HG02759 (cell line): ENCODE results near the gene CWC27.
"Not testable (repeated sequence)": the region's sequence is repeated elsewhere in the genome, so short reads cannot be mapped to it uniquely, and the experiment has no call there.

Experiments used
- ATAC-seq: cut with Tn5 transposase; IDR thresholded peaks from one replicate; pipeline ENCODE4 v1.9.1; 2021; ENCODE audit warnings: mild to moderate bottlenecking, moderate library complexity; ENCODE audit not compliant: unreplicated experiment

The CWC27 gene

DNA sequence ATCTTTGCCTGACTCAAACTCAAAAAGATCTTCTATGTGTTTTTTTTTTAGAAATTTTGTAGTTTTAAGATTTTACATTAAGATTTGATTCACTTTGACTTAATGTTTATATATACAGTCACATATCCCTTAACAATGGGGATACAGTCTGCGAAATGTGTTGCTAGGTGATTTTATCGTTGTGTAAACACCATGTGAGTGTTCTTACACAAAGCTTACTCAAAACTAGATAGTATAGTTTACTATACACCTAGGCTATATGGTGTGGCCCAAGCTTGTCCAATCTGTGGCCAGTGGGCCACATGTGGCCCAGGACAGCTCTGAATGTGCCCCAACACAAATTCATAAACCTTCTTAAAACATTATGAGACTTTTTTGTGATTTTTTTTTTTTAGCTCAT lies 131.9 kb downstream of the CWC27 start:
- no peak for ATAC-seq

DNA sequence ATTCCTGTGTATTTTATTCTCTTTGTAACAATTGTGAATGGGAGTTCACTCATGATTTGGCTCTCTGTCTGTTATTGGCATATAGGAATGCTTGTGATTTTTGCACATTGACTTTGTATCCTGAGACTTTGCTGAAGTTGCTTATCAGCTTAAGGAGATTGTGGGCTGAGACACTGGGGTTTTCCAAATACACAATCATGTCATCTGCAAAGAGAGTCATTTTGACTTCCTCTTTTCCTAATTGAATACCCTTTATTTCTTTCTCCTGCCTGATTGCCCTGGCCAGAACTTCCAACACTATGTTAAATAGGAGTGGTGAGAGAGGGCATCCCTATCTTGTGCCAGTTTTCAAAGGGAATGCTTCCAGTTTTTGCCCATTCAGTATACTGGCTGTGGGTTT lies 138.7 kb downstream of the CWC27 start:
- not testable (repeated sequence) for ATAC-seq

DNA sequence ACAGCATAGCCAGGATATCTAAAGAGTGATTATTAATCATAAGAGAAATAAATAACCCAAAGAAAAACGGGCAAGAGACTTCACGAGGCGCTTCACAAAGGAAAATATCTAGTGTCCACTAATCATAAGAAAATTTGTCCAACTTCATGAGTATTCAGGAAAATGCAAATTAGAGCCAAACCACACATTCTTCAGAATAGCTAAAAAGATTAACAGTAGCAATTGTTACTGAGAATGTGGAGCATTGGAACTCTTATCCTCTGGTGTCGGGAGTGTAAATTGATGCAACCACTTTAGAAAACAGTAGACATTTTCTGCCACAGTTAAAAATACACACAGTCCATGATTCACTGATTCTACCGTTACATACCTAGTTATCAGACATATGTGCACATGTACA lies 145.7 kb downstream of the CWC27 start:
- ATAC-seq, result no peak

DNA sequence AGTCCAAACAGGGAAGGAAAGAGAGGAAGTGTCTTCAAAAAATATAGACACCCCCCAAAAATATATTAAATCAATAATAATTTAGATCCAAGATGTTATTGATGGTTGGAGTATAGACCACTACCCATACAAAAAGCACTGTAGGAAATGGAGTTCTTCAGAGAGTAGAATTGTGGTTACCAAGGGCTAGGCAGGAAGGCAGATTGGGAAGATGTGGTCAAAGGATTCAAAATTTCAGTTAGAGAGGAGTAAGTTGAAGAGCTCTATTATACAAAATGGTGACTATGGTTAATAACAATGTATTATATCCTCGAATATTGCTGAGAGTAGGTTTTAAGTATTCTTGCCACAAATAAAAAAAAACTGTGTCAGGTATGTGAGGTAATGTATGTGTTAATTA lies 149.4 kb downstream of the CWC27 start:
- ATAC-seq, result no peak

DNA sequence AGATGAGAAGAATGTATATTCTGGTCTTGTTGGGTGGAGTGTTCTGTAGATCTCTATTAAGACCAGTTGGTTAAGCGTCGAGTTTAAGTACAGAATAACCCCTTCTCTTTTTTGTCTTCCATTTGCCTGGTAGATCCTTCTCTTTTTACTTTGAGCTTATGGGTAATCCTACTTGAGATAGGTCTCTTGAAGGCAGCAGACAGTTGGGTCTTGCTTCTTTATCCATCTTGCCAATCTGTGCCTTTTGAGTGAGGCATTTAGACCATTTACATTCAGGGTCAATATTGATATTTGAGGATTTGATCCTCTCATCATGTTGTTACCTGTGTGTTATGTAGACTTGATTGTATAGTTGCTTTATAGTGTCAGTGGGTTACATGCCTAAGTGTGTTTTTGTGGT lies 152.7 kb downstream of the CWC27 start:
- ATAC-seq, result no peak

DNA sequence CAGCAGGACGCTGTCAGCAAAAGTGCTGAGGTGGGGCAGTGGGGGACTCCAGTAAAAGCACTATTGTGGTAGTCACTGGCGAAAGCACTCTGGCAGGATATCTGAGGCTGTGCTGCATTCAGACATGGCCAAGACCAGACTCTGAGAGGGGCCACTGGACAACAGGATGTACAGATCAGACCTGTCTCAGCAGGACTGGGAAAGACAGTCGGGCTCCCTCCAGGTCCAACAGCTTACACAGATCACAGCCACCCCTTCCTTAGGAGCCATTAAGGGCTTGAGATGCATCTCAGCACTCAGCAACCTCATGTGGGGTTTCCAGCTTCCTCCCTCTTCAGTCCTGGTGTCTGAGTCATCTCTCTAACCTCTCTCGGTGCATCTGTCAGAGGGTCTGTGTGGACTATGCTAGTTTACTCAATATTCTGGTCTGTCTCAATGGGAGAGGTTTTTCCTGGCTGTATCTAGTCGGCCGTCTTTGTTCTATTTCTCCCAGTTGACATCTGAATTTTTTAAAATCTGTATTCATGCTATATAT lies 154.5 kb downstream of the CWC27 start:
- ATAC-seq, result no peak

DNA sequence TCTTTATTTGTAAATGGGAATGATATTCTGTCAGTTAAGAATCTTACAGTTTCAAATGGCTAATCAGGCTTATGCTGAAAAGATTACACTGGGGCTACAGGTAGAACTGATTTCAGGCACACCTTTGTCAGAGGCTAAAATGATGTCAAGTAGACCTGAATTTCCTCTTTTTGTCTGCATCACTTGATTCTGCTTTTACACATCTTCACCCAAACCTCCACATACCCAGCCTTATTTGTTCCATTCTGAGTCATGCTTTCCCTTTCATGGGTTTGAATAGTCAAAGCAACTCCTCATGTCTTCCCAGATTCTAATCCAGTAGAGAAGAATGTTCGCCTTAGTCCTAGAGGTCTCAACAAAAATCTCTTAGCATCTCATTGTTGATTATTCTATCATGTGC lies 156.4 kb downstream of the CWC27 start:
- ATAC-seq, result no peak

DNA sequence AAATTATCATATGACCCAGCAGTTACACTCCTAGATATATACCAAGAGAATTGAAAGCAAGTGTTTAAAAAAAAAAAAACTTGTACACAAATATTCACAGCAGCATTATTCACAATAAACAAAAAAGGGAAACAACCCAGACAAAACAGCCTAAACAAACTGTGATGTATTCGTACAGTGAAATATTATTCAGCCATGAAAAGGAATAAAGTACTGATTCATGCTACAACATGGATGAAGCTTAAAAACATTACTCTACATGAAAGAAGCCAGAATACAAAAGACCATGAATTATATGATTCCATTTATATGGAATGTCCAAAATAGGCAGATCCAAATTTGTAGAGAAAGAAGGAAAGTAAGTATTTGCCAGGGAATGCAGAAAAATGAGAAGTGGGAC lies 161.1 kb downstream of the CWC27 start:
- ATAC-seq, result no peak

DNA sequence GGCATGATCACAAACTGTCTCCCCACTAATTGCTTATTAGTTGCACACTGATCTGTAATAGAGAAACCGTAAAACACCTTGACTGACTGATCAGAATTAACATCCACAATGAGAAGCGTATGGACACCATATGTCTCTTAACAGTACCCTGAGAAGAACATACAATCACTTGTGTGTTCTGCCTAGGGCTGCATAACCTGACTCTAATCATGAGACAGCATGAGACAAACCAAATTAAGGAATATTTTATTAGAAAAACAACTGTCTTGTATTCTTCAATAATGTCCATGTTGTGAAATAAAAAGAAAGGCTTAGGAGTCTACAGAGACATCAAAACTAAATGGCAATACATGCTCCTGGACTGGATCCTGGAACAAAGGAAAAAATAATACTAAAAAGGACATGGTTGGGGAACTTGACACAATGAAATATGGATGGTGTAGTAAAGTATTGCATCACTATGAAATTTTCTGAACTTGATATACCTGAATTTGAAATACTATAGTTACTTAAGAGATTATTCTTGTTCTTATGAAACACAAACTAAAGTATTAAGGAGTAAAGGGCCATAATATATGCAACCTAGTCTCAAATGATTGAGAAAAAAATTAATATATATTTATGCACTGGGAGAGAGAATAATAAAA lies 162.1 kb downstream of the CWC27 start:
- ATAC-seq, result no peak

DNA sequence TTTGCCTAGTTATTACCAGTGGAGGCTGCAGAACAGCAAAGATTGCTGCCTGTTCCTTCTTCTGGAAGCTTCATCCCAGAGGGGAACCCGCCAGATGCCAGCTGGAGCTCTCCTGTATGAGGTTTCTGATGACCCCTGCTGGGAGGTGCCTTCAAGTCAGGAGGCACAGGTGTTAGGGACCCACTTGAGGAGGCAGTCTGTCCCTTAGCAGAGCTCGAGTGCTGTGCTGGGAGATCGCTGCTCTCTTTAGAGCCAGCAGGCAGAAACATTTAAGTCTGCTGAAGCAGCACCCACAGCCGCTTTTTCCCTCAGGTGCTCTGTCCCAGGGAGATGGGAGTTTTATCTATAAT lies 170.7 kb downstream of the CWC27 start:
- ATAC-seq, result not testable (repeated sequence)

DNA sequence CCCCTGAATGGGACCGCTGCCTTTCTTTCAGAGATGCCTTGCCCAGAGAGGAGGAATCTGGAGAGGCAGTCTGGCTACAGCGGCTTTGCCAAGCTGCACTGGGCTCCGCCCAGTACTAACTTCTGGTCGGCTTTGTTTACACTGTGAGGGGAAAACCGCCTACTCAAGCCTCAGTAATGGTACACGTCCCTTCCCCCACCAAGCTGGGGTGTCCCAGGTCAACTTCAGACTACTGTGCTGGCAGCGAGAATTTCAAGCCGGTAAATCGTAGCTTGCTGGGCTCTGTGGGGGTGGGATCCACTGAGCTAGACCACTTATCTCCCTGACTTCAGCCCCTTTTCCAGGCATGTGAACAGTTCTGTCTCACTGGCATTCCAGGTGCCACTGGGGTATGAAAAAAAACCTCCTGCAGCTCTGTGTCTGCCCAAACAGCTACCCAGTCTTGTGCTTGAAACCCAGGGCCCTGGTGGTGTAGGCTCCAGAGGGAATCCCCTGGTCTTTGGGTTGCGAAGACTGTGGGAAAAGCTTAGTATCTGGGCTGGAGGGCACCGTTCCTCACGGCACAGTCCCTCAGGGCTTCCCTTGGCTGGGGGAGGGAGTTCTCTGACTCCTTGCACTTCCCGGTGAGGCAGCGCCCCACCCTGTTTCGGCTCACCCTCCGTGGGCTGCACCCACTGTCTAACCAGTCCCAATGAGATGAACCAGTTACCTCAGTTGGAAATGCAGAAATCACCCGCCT lies 171.2 kb downstream of the CWC27 start:
- ATAC-seq, result no peak

DNA sequence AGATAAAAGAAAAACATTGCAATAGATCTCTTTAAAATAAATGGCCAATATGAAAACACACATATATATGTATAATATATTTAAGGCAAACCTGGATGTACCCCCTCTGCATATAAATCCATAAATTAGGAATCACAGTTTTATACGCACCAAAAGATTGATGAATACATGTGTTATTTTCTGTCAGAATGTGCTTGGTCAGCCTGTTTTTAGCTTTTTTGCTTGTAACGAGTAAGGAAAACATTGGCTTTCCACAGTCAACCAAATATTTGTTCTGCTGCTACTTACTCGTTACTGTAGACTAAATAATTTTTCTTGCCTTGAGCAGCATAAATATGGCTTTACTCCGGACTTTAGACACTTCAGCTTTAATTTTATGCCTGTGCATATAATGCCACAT lies 173.7 kb downstream of the CWC27 start:
- ATAC-seq, result no peak

DNA sequence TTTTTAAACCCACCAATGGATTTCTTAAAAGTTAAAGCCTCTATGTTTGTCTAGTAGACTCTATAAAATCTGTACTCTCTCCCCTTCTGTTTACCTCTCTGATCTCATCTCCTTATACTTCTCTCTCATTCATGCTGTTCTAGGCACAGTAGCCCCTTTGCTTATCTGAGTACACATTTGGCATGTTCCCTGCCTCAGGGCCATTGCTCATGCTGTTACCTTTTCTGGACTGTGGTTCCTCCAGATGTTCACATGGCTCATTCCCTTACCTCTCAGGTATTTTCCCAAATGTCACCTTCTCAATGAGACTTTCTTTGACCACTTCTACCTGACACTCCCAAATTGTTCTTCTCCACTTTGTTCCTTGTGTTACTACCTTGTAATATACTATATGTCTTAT lies 176.1 kb downstream of the CWC27 start:
- ATAC-seq, result no peak

DNA sequence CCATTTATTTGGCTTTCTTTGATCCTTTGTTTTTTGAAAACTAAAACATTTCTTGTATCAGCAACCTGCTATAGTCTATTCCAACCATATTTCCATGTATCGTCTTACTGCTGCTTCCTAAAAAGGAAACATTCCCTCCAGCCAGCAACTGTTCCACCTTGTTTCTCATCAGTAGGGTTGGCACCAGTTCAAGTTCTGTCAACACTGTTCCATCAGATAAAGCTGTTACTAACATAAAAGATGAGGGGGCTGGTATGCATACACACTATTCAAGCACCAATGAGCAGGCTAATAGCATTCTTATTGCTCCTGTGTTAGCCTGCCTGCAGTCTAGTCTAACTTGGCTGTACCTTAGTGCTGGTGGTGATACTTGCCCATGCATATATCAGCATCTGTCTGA lies 178.3 kb downstream of the CWC27 start:
- ATAC-seq, result no peak

DNA sequence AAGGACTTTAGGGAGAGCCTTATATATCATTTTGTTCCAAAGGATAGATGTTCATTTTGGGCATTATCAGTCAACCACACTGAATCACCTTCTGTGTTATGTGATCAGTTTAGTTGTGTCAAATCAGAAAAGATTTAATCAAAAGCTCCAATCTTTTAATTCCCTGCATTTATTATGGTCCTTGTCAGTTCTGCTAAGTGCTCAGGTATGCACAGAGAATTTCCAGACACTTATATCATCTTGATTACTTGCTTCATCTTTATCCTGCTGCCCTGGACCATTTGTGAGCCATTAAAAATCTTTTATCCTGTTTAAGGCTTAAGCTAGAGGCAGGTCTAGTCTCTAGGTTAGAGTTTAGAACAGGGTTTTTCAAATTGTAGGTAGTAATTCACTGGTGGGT lies 179.1 kb downstream of the CWC27 start:
- ATAC-seq, result no peak

DNA sequence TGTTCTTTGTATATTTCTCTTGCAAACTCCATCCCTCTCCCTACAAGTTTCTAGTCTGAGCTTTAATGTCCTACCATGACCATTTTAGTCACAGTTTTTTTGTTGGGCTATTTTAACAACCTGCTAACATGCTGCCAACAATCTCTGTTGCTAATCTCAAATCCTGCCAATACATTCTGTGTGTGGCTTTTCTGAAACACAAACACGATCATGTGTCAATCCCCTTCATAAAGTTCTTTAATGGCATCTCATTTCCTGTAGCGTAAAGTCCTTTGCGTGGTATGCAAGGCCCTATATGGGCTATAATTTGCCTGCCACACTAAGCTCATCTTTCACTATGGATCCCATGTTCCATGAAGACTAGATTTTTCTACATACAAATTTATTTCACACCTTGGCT lies 180.6 kb downstream of the CWC27 start:
- ATAC-seq, result no peak

DNA sequence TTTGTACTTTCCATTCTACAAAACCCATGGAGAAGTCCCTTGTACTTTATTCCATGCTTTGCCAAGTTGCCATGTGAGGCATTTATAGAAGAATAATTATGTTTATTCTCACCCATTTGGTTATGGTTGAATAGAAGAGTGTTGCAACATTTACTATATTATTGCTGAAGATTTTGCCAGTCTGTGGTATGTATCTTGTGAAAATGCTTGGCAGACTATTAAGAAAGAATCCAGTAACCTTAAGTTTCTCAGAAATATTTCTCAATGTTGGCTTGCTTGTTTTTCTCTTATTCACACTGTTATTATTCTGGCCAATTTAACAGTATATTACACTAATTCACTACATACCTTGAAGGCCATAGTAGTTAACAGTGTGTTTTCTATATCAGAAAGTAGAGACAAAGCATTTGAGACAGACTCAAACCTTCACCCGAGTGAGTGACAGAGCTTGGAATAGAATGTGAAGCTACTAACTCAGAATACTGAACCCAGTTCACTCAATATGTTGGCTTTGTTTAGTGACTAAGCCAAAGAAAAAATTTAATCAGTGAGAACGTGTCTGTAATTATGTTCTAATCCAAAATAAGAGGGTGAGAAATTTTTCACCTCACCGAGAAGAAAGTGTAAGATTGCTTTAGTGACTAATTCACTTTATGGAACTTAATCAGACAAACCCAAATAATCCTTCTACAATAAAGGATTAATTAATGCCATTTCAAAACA lies 184.4 kb downstream of the CWC27 start:
- ATAC-seq, result no peak

DNA sequence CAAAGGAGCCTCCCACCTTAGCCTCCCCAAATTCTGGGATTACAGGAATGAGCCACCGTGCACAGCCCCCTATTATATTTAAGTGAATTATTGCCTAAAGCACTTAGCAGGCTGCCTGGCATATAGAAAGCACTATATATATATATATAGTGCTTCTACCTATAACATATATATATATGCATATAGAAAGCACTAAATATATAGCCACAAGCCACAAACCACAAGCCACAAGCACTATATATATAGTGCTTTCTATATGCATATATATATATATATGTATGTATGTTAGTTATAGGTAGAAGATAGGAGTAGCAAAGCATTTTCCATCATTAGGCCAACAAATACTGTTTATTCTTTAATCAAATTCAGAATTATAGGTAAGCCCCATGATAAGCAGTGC lies 185.8 kb downstream of the CWC27 start:
- no peak for ATAC-seq

DNA sequence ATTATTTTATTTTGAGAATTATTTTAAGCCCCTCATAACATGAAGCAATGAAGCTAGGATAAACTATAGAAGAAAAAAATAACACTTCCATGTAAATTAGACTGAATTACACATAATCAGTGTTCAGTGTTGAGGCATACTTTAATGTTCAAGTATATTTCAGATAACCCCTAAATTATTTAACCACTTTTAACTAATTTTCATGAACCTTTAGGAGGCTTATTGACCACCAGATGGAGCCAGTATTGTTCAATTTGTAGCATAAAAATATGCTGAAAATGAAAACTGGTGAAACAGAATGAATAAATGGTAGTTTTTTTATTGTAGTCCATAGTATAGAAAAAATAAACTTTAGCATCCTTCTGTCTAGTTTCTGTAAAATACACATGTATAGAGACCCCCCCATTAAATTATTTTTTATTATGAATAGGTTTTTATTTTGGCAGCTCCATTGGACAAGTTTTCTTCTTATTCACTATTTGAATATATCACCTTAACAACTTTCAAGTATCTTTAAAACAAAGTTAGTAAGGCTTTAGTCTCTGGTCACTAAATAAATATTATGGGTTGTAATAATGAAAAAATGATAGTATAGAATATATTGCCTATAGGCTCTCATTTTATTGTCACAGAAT lies 190.1 kb downstream of the CWC27 start:
- no peak for ATAC-seq

DNA sequence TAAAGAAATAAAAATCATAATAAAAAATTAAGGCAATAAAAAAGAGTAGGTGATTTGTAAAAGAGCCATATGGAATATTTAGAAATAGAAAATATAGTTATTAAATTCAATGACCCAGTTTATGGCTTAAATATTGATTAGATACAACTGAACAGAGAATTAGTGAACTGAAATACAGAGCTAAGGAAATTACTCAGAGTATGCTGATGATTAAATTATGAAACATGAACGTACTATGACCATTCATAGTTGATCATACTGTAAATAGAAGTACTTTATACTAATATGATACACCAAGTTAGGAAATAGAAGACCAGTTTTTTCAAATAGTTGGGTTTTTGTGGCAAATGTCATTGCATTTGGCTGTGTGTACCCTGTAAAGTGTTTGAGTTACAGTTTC lies 194.5 kb downstream of the CWC27 start:
- ATAC-seq, result no peak

DNA sequence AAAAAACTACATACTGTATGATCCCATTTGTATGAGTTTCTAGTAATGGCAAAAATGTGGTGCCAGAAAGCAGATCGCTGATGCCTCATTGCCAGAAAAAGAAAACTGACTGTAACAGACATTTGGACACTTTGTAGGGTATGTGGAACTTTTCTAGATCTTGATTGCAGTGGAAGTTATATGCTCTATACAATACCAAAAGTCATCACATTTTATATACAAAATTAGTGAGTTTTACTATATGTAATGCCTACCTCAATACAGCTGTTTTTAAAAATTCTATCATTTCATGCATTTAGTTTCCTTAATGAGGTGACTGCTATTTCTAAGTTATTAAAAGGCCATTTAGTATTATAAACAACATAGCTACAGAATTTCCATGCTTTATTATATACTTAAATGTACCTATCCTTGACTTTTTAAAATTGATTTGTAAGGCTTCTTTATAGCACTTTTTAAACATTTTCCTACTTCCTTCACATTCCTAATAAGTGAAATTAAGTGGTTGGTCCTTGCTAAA lies 199.9 kb downstream of the CWC27 start:
- ATAC-seq, result no peak
